ENCODE results near the gene SNX8.
A peak's percentile ranks its signal among the peaks of the same experiment; 100 is the strongest.

The SNX8 gene

GRCh38 chr7:2259480-2259879 lies 54.8 kb downstream of the SNX8 start:
- DNase-seq = no peak

- DNase-seq = no peak
Observed at GRCh38 chr7:2258661-2259365, 55.4 kb downstream of the SNX8 start.

GRCh38 chr7:2257651-2258050 lies 56.6 kb downstream of the SNX8 start:
- DNase-seq = no peak

GRCh38 chr7:2257046-2257551 lies 57.1 kb downstream of the SNX8 start:
- no peak for DNase-seq

- DNase-seq = no peak
Observed at GRCh38 chr7:2256306-2257045, 57.8 kb downstream of the SNX8 start.

- DNase-seq = no peak
Observed at GRCh38 chr7:2255145-2256139, 58.8 kb downstream of the SNX8 start.

GRCh38 chr7:2254429-2255144 lies 59.7 kb downstream of the SNX8 start:
- no peak for DNase-seq

- DNase-seq = no peak
Observed at GRCh38 chr7:2253525-2254244, 60.6 kb downstream of the SNX8 start.

GRCh38 chr7:2253021-2253420 lies 61.2 kb downstream of the SNX8 start:
- DNase-seq = no peak

- DNase-seq = peak; percentile 39
Observed at GRCh38 chr7:2251841-2252771, 62.1 kb downstream of the SNX8 start.

- no peak for DNase-seq
Observed at GRCh38 chr7:2251381-2251780, 62.9 kb downstream of the SNX8 start.

- DNase-seq = no peak
Observed at GRCh38 chr7:2249744-2250323, 64.4 kb downstream of the SNX8 start.

- DNase-seq = peak; percentile 94
Observed at GRCh38 chr7:2248984-2249694, 65.1 kb downstream of the SNX8 start.

GRCh38 chr7:2247141-2247995 lies 66.9 kb downstream of the SNX8 start:
- no peak for DNase-seq

- peak; percentile 66 for DNase-seq
Observed at GRCh38 chr7:2245883-2246675, 68.2 kb downstream of the SNX8 start.

GRCh38 chr7:2244404-2244995 lies 69.7 kb downstream of the SNX8 start:
- DNase-seq = no peak

- DNase-seq = no peak
Observed at GRCh38 chr7:2243458-2243857, 70.8 kb downstream of the SNX8 start.

Data from GDM1 (cell line).